ENCODE results near the gene PHKG1.
"Not testable (repeated sequence)": the region's sequence is repeated elsewhere in the genome, so short reads cannot be mapped to it uniquely, and the experiment has no call there.

The PHKG1 gene

DNA sequence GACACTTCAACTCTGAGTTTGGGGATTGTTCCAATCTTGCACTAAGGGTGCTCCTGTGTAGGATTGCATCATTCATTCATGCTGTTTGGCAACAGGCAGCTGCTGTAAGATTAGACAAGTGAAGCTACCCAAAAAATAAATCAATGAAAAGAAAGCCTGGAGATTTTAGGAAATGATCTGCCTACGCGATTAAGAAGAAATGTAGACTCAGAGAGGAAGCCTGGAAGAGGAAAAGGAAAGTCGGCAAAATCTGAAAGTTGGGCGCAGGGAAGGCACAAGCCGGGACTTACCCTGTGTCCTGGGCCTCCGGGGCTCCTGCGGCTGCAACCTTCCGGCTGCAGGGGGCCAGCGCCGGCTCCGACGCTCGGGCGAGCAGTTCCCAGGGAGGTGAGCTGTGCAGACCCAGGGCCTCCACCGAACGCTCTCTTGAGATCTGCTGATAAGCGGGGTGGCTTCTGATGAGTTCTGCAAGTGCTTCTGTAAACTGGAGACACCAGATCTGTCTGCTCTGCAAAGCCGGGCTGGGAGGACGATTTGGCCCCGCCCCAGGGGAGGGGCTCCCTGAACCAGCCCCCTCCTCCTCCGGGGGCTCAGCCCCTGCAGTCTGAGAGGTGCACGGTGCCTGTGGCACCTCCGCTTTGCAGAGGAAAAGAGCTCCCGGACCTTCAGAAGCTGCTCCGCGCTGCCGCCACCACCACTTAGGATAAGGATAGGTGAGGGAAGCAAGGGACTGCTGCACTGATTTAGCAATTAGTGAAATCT, 58.9 kb downstream of the PHKG1 start:
- H3K9me3 Mint-ChIP-seq, result no peaks in the 10 kb centered on the region
- H3K27ac Mint-ChIP-seq, result peak overlapping the region; percentile 90
- peak overlapping the region; percentile 92 for H3K4me3 Mint-ChIP-seq
- H3K36me3 Mint-ChIP-seq (ENCODE audit: low read depth), result peaks cover 26% of the 10 kb centered on the region
- peaks cover 13% of the 10 kb centered on the region for H3K4me1 Mint-ChIP-seq (ENCODE audit: low read depth)
- H3K27me3 Mint-ChIP-seq, result no peaks in the 10 kb centered on the region

DNA sequence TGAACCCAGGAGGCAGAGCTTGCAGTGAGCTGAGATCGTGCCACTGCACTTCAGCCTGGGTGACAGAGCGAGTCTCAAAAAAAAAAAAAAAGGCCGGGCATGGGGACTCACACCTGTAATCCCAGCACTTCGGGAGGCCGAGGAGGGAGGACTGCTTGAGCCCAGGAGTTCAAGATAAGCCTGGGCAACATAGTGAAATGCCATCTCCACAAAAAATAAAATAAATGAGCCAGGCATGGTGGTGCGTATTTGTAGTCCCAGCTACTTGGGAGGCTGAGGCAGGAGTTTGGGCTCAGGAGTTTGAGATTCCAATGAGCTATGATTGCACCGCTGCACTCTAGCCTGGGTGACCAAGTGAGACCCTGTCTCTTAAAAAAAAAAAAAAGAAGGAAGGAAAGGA, 60.2 kb downstream of the PHKG1 start:
- peaks cover 13% of the 10 kb centered on the region for H3K4me1 Mint-ChIP-seq (ENCODE audit: low read depth)

DNA sequence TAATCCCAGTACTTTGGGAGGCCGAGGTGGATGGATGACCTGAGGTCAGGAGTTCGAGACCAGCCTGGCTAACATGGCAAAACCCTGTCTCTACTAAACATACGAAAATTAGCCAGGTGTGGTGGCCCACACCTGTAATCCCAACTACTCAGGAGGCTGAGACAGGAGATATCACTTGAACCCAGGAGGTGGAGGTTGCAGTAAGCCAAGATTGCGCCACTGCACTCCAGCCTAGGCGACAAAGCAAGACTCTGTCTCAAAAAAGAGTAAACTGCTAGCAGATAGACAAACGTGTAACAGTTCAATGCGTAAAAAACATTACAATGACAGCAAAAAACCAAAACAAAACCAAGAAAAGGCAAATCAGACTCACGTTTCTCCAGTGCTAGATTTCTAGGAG, 61.2 kb downstream of the PHKG1 start:
- Mint-ChIP-seq H3K4me1 (ENCODE audit: low read depth) (peaks cover 13% of the 10 kb centered on the region), H3K4me3 (peak overlapping the region; percentile 12), H3K36me3 (ENCODE audit: low read depth) (peaks cover 38% of the 10 kb centered on the region)
- H3K9me3 Mint-ChIP-seq, H3K27ac Mint-ChIP-seq, H3K27me3 Mint-ChIP-seq: not testable (repeated sequence)

More for the DNA sequence above, 60.2 kb downstream of the PHKG1 start:
- not testable (repeated sequence) for H3K27ac Mint-ChIP-seq, H3K9me3 Mint-ChIP-seq, H3K27me3 Mint-ChIP-seq
- H3K4me3 Mint-ChIP-seq, result peak overlapping the region; percentile 32
- peaks cover 35% of the 10 kb centered on the region for H3K36me3 Mint-ChIP-seq (ENCODE audit: low read depth)

DNA sequence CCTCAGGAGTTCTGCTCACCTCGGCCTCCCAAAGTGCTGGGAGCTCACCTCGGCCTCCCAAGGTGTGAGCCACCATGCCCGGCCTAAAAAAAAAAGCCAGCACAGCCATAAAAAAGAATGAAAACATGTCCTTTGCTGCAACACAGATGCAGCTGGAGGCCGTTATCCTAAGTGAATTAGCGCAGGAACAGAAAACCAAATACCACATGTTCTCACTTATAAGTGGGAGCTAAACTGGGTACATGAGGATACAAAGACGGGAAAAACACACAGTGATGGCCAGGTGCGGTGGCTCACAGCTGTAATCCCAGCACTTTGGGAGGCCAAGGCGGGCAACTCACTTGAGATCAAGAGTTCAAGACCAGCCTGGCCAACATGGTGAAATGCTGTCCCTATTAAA, 62.4 kb downstream of the PHKG1 start:
- Mint-ChIP-seq H3K27ac (no peak overlapping the region), H3K9me3 (no peaks in the 10 kb centered on the region), H3K36me3 (ENCODE audit: low read depth) (peaks cover 44% of the 10 kb centered on the region), H3K27me3 (no peaks in the 10 kb centered on the region), H3K4me1 (ENCODE audit: low read depth) (peaks cover 13% of the 10 kb centered on the region), H3K4me3 (no peak overlapping the region)

Measured in stimulated activated naive CD8-positive, alpha-beta T cell treated with anti-CD3 and anti-CD28 coated beads, Interleukin-15, Interleukin-2, amounts not matched to agents 100 ng/mL and 50 ng/mL, for 24 hours (primary cell).